PC-3 (cell line): ENCODE measurements around the gene HSD17B3. TPM values are rescaled to one million over a fixed set of nuclear protein-coding genes. Genes with fewer than 3 reads are reported as not detected.

Source experiments
- ATAC-seq: fragments of 200-7000 bp; cut with Tn5 transposase; 2 replicates; pipeline ENCODE4 v1.9.1; 2020; ENCODE audit warnings: mild to moderate bottlenecking, moderate library complexity
- BruUV-seq: library from RNA; stranded (reverse); fragments of 400-500 nt; replicated peaks from 2 replicates; lab custom pipeline; 2021; lab: Mats Ljungman, UMichigan
- CTCF ChIA-PET: fragments of 300-600 bp; sonication (Branson Sonifier 250); formaldehyde crosslinking; loops from one replicate; lab custom pipeline; 2022; ENCODE audit warnings: antibody characterized with exemption; lab: Charles Lee
- POLR2A ChIA-PET: fragments of 300-600 bp; sonication (Branson Sonifier 250); formaldehyde crosslinking; loops from one replicate; lab custom pipeline; 2022; ENCODE audit warnings: antibody characterized with exemption; ENCODE audit not compliant: unreplicated experiment; lab: Charles Lee
- DNase-seq: peaks from one replicate; pipeline ENCODE4 v3.0.0-alpha.2; 2015
- H2AFZ ChIP-seq: fragments of 300-600 bp; sonication (generic); 2 replicates; pipeline ENCODE4 v1.6.0; 2016; ENCODE audit warnings: antibody characterized with exemption, low read length
- H3F3A ChIP-seq: fragments of 300-600 bp; sonication (generic); one replicate; pipeline ENCODE4 v1.6.0; 2017; ENCODE audit warnings: antibody characterized with exemption, low read length, control low read depth, mild to moderate bottlenecking; ENCODE audit not compliant: unreplicated experiment
- H3K27ac ChIP-seq: fragments of 300-600 bp; sonication (generic); 2 replicates; pipeline ENCODE4 v1.5.1; 2016; ENCODE audit warnings: mild to moderate bottlenecking, low read length
- H3K27me3 ChIP-seq: fragments of 300-600 bp; sonication (generic); 2 replicates; pipeline ENCODE4 v1.6.1; 2016; ENCODE audit warnings: low read length, mixed read lengths
- H3K36me3 ChIP-seq: fragments of 300-600 bp; sonication (generic); 2 replicates; pipeline ENCODE4 v1.6.1; 2016; ENCODE audit warnings: low read depth, mixed run types, low read length, mixed read lengths
- H3K4me1 ChIP-seq: fragments of 300-600 bp; sonication (generic); 2 replicates; pipeline ENCODE4 v1.5.1; 2016; ENCODE audit warnings: low read length; ENCODE audit not compliant: insufficient read depth
- H3K4me2 ChIP-seq: fragments of 300-600 bp; sonication (generic); 2 replicates; pipeline ENCODE4 v1.6.0; 2016; ENCODE audit warnings: low read length
- H3K4me3 ChIP-seq: fragments of 300-600 bp; sonication (generic); 2 replicates; pipeline ENCODE4 v1.5.1; 2016; ENCODE audit warnings: mild to moderate bottlenecking, low read length, mixed read lengths
- H3K79me2 ChIP-seq: fragments of 300-600 bp; sonication (generic); 2 replicates; pipeline ENCODE4 v1.6.1; 2017; ENCODE audit warnings: low read length, mixed read lengths
- H3K9ac ChIP-seq: fragments of 300-600 bp; sonication (generic); 2 replicates; pipeline ENCODE4 v1.6.0; 2016; ENCODE audit warnings: mild to moderate bottlenecking, low read length
- H3K9me2 ChIP-seq: fragments of 300-600 bp; sonication (generic); replicated peaks from 2 replicates; pipeline ENCODE4 v1.6.1; 2016; ENCODE audit warnings: mixed run types, low read length, mixed read lengths
- H3K9me3 ChIP-seq: fragments of 300-600 bp; sonication (generic); 2 replicates; pipeline ENCODE4 v1.6.1; 2016; ENCODE audit warnings: low read length, mixed read lengths
- H4K20me1 ChIP-seq: fragments of 300-600 bp; sonication (generic); 2 replicates; pipeline ENCODE4 v1.6.1; 2016; ENCODE audit warnings: low read length, mixed read lengths
- EZH2 ChIP-seq: fragments of 300-600 bp; sonication (generic); IDR thresholded peaks from one replicate; pipeline ENCODE4 v1.6.1; 2017; ENCODE audit warnings: antibody characterized with exemption, mild to moderate bottlenecking, low read length; ENCODE audit not compliant: unreplicated experiment
- EZH2phosphoT487 ChIP-seq: fragments of 300-600 bp; sonication (generic); IDR thresholded peaks from 2 replicates; pipeline ENCODE4 v1.6.1; 2018; ENCODE audit warnings: mild to moderate bottlenecking, antibody characterized with exemption, low read length, borderline replicate concordance
- intact Hi-C: fragments of 100-400 bp; cut with micrococcal nuclease; formaldehyde crosslinking; loops from 2 replicates; pipeline ENCODE4 v1.9.0; 2023
- total RNA-seq: library from RNA; depleted of rRNA; stranded (reverse); fragments of >200 nt; gene quantifications from 2 replicates; pipeline ENCODE4 v1.2.3, GENCODE V29; 2014
- TF ChIP-seq, protein P1 (sequence below): fragments of 300-600 bp; sonication (generic); conservative IDR thresholded peaks from 2 replicates; pipeline ENCODE4 v1.5.1; 2017; ENCODE audit warnings: antibody characterized with exemption, low read depth, mild to moderate bottlenecking, low read length

Gene HSD17B3
- total RNA-seq, 1 experiment from 2014 or later, result 0.26 TPM

DNA sequence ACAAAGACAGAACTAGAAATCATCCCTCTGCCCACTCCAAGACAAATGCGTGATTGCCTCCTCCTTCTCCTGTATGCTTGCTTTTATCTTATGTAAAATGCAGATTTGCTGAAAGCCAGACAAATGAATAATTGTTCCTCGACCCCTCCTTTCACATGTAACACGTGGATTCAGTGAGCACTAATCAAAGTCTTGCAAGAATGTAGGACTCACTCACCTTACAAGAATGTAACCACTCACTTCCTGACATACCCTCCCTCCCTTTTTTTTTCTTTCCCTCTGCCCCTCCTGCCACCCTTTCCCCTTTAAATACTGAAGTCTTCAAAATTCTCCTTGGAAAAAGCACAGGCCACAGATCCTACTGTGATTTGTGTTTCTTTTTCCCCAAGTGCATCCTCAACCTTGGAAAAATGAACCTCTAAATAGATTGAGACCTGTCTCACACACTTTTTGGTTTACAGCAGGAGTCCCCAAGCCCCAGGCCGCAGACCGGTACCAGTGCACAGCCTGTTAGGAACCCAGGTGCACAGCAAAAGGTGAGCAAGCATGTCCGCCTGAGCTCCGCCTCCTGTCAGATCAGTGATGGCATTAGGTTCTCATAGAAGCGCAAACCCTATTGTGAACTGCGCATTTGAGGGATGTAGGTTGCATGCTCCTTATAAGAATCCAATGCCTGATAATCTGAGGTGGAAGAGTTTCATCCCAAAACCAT lies 29.4 kb upstream of the HSD17B3 start:
- Histone ChIP-seq H3K9me3 (no peaks in the 10 kb centered on the region), H3K27ac (peak overlapping the region; percentile 61), H3F3A (no peaks in the 10 kb centered on the region), H3K4me2 (peak overlapping the region; percentile 61), H3K79me2 (no peaks in the 10 kb centered on the region), H3K36me3 (no peaks in the 10 kb centered on the region; the same call in 1 of the 2 replicates), H2AFZ (peak overlapping the region; percentile 45), H3K4me1 (peaks cover 22% of the 10 kb centered on the region), H3K4me3 (no peak overlapping the region), H3K9me2 (no peaks in the 10 kb centered on the region), H3K27me3 (no peaks in the 10 kb centered on the region), H4K20me1 (no peaks in the 10 kb centered on the region), H3K9ac (peak overlapping the region; percentile 15; the same call in 1 of the 2 replicates)
- POLR2A ChIA-PET, result no interaction called here
- CTCF ChIA-PET, result no interaction called here
- BruUV-seq, result no TSS peak
- TF ChIP-seq EZH2phosphoT487 (no peak), EZH2 (no peak)
- TF ChIP-seq, protein P1, sequence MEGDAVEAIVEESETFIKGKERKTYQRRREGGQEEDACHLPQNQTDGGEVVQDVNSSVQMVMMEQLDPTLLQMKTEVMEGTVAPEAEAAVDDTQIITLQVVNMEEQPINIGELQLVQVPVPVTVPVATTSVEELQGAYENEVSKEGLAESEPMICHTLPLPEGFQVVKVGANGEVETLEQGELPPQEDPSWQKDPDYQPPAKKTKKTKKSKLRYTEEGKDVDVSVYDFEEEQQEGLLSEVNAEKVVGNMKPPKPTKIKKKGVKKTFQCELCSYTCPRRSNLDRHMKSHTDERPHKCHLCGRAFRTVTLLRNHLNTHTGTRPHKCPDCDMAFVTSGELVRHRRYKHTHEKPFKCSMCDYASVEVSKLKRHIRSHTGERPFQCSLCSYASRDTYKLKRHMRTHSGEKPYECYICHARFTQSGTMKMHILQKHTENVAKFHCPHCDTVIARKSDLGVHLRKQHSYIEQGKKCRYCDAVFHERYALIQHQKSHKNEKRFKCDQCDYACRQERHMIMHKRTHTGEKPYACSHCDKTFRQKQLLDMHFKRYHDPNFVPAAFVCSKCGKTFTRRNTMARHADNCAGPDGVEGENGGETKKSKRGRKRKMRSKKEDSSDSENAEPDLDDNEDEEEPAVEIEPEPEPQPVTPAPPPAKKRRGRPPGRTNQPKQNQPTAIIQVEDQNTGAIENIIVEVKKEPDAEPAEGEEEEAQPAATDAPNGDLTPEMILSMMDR, result no peak
- intact Hi-C loops, result loop anchor here (2.0 kb wide), 1 partner anchor 87 kb away; the partner anchor contains the start of gene ZNF367
- DNase-seq, result peak; percentile 84
- peak; percentile 90 for ATAC-seq

DNA sequence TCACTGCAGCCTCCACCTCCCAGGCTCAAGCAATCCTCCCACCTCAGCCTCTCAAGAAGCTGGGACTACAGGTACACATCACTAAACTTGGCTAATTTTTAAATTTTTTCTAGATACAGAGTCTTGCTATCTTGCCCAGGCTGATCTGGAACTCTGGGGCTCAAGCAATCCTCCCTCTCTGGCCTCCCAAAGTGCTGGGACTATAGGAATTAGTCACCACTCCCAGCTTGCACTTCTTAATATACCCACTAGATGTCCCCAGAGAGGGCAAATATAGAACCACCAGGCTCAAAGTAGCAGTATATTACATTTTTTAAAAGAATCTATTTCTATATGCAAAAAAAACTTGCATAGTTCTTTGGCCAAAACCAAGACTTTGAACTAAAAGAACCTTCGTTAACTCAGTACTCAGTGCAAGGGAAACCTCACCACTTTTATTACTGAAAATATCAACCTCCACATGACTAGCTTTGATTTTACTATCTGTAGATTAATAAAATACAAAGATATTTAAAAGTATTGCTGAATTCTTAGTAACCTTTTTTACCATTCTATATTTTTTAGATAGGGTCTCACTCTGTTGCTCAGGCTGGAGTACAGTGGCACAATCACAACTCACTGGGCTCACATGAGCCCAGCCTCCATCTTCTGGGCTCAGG lies 25.8 kb upstream of the HSD17B3 start:
- no peak overlapping the region for H2AFZ ChIP-seq
- CTCF ChIA-PET, result interaction anchor here (0.7 to 1.5 kb wide), 3 partner anchors 91 to 417 kb away, joined by 3 to 5 read pairs (median 4); no protein-coding TSS in a partner anchor
- H3K9me2 ChIP-seq, result no peaks in the 10 kb centered on the region
- no peaks in the 10 kb centered on the region for H3K9me3 ChIP-seq
- TF ChIP-seq EZH2, result no peak
- TF ChIP-seq, protein P1, result peak; percentile 69
- H4K20me1 ChIP-seq, result no peaks in the 10 kb centered on the region
- no peaks in the 10 kb centered on the region for H3K79me2 ChIP-seq
- ATAC-seq (peak; percentile 61), DNase-seq (peak; percentile 80)
- POLR2A ChIA-PET, result interaction anchor here (0.7 to 0.8 kb wide), 2 partner anchors 21 to 1055 kb away, joined by 3 read pairs; no protein-coding TSS in a partner anchor
- BruUV-seq, result no TSS peak
- H3F3A ChIP-seq, result no peaks in the 10 kb centered on the region
- peaks cover 16% of the 10 kb centered on the region for H3K4me1 ChIP-seq
- no peaks in the 10 kb centered on the region for H3K27me3 ChIP-seq
- no peak overlapping the region for H3K4me2 ChIP-seq
- no peak overlapping the region for H3K9ac ChIP-seq
- H3K27ac ChIP-seq, result no peak overlapping the region
- H3K36me3 ChIP-seq, result no peaks in the 10 kb centered on the region; the same call in 1 of the 2 replicates
- intact Hi-C loops, result loop anchor here (5.0 kb wide), 2 partner anchors 324 to 339 kb away; no protein-coding TSS in a partner anchor
- no peak overlapping the region for H3K4me3 ChIP-seq
